ENCODE results near the gene OBSCN. TPM values are rescaled to one million over a fixed set of nuclear protein-coding genes. Genes with fewer than 3 reads are reported as not detected.

The OBSCN gene
- total RNA-seq, 1 experiment from 2014 or later = 33.3 TPM

- Histone ChIP-seq H3K14ac (ENCODE audit: insufficient read depth, low read length) (no peak overlapping the region), H3K79me1 (ENCODE audit: insufficient read depth, low read depth, low read length, poor library complexity, severe bottlenecking) (peaks cover 16% of the 10 kb centered on the region), H2BK5ac (ENCODE audit: insufficient read length, low read length) (no peak overlapping the region), H3K27ac (ENCODE audit: insufficient read length, low read depth, low read length) (no peak overlapping the region), H2BK12ac (ENCODE audit: insufficient read length, low read depth, low read length) (no peak overlapping the region), H3K23ac (ENCODE audit: insufficient read length, low read depth, low read length) (no peak overlapping the region), H3K79me2 (ENCODE audit: insufficient read depth, low read length) (peaks cover 23% of the 10 kb centered on the region), H3K56ac (ENCODE audit: insufficient read length, low read depth, low read length) (no peak overlapping the region), H3T11ph (ENCODE audit: low read length) (no peak overlapping the region), H3K23me2 (ENCODE audit: insufficient read length, low read depth, low read length, poor library complexity, severe bottlenecking) (peaks cover 15% of the 10 kb centered on the region), H3K9me3 (ENCODE audit: control insufficient read depth, low read depth, low read length) (no peaks in the 10 kb centered on the region), H4K91ac (ENCODE audit: insufficient read length, low read depth, low read length) (no peak overlapping the region), H4K5ac (ENCODE audit: insufficient read length, low read depth, low read length) (no peak overlapping the region), H3K27me3 (ENCODE audit: insufficient read depth, low read length) (no peaks in the 10 kb centered on the region), H3K4me1 (ENCODE audit: insufficient read depth, low read length) (0 out of 2 replicates have a peak, but pooled peaks cover 5% of the 10 kb centered on the region), H2BK20ac (ENCODE audit: low read depth, low read length, poor library complexity, severe bottlenecking) (no peak overlapping the region), H2BK15ac (ENCODE audit: low read depth, low read length) (no peak overlapping the region), H4K8ac (replicated peaks; ENCODE audit: insufficient read length, low read depth, low read length) (no peak overlapping the region), H4K20me1 (ENCODE audit: control insufficient read depth, insufficient read depth, insufficient read length) (peaks cover 2% of the 10 kb centered on the region), H3K9ac (ENCODE audit: extremely low read depth, insufficient read length, low read length) (peak overlapping the region; percentile 67), H3K4ac (ENCODE audit: low read depth, low read length) (no peak overlapping the region), H3K18ac (ENCODE audit: insufficient read length, low read depth, low read length) (no peak overlapping the region), H2AK5ac (ENCODE audit: insufficient read length, low read length) (no peak overlapping the region), H3K4me2 (ENCODE audit: insufficient read depth, insufficient read length, low read length) (peak overlapping the region; percentile 94), H2AFZ (ENCODE audit: low read length) (no peak overlapping the region), H2BK120ac (ENCODE audit: low read depth, low read length, poor library complexity, severe bottlenecking) (no peak overlapping the region)
- peak; percentile 25 for DNase-seq
- TF ChIP-seq, protein P1, sequence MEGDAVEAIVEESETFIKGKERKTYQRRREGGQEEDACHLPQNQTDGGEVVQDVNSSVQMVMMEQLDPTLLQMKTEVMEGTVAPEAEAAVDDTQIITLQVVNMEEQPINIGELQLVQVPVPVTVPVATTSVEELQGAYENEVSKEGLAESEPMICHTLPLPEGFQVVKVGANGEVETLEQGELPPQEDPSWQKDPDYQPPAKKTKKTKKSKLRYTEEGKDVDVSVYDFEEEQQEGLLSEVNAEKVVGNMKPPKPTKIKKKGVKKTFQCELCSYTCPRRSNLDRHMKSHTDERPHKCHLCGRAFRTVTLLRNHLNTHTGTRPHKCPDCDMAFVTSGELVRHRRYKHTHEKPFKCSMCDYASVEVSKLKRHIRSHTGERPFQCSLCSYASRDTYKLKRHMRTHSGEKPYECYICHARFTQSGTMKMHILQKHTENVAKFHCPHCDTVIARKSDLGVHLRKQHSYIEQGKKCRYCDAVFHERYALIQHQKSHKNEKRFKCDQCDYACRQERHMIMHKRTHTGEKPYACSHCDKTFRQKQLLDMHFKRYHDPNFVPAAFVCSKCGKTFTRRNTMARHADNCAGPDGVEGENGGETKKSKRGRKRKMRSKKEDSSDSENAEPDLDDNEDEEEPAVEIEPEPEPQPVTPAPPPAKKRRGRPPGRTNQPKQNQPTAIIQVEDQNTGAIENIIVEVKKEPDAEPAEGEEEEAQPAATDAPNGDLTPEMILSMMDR (conservative IDR thresholded peaks at IDR 0.05) = no peak
- Mint-ChIP-seq H3K4me3 (peak overlapping the region; percentile 92 to 99), H3K4me1 (peaks cover 17 to 32% of the 10 kb centered on the region in 2 experiments), H3K9me3 (no peaks in the 10 kb centered on the region), H3K36me3 (ENCODE audit: insufficient read depth in 1 of 3, low read depth in 3 of 3) (peaks cover 26 to 41% (median 39%) of the 10 kb centered on the region in 3 experiments), H3K27me3 (ENCODE audit: low read depth) (no peaks in the 10 kb centered on the region; the same call in 1 of the 2 replicates), H3K27ac (peak overlapping the region in 2 of 3 experiments; percentile 97 to 98; a peak in 4 of 7 replicates)
- WGBS (ENCODE audit: extremely low coverage, insufficient read length, low lambda C conversion rate) = no CpG with 5 or more reads among the region's 21 CpGs
Observed at GRCh38 chr1:228405979-228406228, 198.1 kb downstream of the OBSCN start.

Data from H9 (cell line).